A549 treated with Hydrocortisone at 1 μM for 4 hours (cell line): Measurements from ENCODE around the gene DUOX1. TPM values are rescaled to one million over a fixed set of nuclear protein-coding genes. Genes with fewer than 3 reads are reported as not detected.

Experiments used
- total RNA-seq: library from RNA; stranded (reverse); fragments of 200-300 nt; extraction: Qiagen RNA extraction; gene quantifications from 5 replicates; pipeline ENCODE4 v1.2.3, GENCODE V29; 2022

Gene DUOX1
- 0.02 to 0.10 TPM in 2 of 5 replicates, not detected in the others for total RNA-seq

GRCh38 chr15:45129651-45130129, at the start of gene DUOX1, which contains the start of gene DUOXA1:
TSS of gene DUOX1 (plus strand) at chr15:45129994. CDS start at chr15:45131967, 1,973 bp downstream.
TSS of gene DUOXA1 (minus strand) at chr15:45129879. CDS start at chr15:45123014, 6,865 bp downstream.

GRCh38 chr15:45114076-45114750, 15.6 kb upstream of the DUOX1 start, which contains the start of the genes DUOX2 and DUOXA2:
TSS of gene DUOX2 (minus strand) at chr15:45114172. CDS start at chr15:45113411, 761 bp downstream.
TSS of gene DUOXA2 (plus strand) at chr15:45114326. CDS start at chr15:45114606, 280 bp downstream.

GRCh38 chr15:45187894-45188830, 58.4 kb downstream of the DUOX1 start, which contains the start of gene SHF:
TSS of gene SHF (minus strand) at chr15:45187966. CDS start at chr15:45187951, 15 bp downstream.

Other genes with a start within 250 kb of the DUOX1 start
- gene TERB2, start 173.3 kb upstream of the DUOX1 start, total RNA-seq: not detected in 5 replicates
- 29.6 to 37.1 TPM (median 32.8 TPM) in 5 replicates for gene SORD, start 106.8 kb upstream of the DUOX1 start, total RNA-seq
- 0.02 to 0.06 TPM (median 0.03 TPM) in 5 replicates for gene DUOX2, start 15.8 kb upstream of the DUOX1 start, total RNA-seq
- not detected in 5 replicates for gene DUOXA2, start 15.7 kb upstream of the DUOX1 start, total RNA-seq
- gene DUOXA1, start 115 bp upstream of the DUOX1 start, total RNA-seq: 0.07 to 0.18 TPM (median 0.08 TPM) in 5 replicates
- gene SHF, start 58.0 kb downstream of the DUOX1 start, total RNA-seq: 0.36 to 0.88 TPM (median 0.44 TPM) in 5 replicates
- not detected in 5 replicates for gene SLC28A2, start 122.2 kb downstream of the DUOX1 start, total RNA-seq
- gene GATM, start 248.6 kb downstream of the DUOX1 start, total RNA-seq: 1.8 to 3.2 TPM (median 2.4 TPM) in 5 replicates